ENCODE data around the gene ATRIP.
"Not testable (repeated sequence)": the region's sequence is repeated elsewhere in the genome, so short reads cannot be mapped to it uniquely, and the experiment has no call there.

ATRIP gene

DNA sequence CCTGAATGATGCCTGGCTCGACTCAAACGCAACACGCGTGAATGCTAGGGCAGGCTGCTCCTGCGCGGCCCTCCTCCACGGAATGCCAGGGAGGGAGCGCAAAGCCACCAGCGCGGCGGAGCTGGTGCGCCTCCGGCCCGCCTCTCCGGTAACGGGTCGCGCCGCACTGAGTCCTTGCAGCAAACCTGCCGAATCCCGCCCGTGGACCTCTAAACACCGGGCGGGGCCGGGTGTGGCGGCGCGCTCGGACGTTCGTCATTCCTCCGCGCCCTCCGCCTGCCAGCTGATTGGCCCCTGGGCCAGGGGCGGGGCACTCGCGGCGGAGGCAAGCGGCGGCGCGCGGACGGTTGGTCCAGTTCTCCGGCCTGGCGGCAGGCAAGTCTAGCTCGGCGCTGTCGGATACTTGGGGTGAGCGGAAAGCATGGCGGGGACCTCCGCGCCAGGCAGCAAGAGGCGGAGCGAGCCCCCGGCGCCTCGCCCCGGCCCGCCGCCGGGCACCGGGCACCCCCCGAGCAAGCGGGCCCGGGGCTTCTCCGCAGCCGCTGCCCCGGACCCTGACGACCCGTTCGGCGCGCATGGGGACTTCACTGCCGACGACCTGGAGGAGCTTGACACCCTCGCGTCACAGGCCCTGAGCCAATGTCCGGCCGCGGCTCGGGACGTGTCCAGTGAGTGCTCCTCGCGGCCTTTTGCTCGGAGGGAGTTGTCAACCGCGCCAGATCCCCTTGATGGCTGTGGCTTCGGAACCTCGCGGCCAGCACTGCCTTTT is at the start of gene ATRIP:
TSS of gene ATRIP (plus strand) at position 313 of the 769 bp plus-strand sequence. CDS start at position 422, 109 bp downstream.
- DNase-seq (ENCODE audit: low read depth), result peak; percentile 75

DNA sequence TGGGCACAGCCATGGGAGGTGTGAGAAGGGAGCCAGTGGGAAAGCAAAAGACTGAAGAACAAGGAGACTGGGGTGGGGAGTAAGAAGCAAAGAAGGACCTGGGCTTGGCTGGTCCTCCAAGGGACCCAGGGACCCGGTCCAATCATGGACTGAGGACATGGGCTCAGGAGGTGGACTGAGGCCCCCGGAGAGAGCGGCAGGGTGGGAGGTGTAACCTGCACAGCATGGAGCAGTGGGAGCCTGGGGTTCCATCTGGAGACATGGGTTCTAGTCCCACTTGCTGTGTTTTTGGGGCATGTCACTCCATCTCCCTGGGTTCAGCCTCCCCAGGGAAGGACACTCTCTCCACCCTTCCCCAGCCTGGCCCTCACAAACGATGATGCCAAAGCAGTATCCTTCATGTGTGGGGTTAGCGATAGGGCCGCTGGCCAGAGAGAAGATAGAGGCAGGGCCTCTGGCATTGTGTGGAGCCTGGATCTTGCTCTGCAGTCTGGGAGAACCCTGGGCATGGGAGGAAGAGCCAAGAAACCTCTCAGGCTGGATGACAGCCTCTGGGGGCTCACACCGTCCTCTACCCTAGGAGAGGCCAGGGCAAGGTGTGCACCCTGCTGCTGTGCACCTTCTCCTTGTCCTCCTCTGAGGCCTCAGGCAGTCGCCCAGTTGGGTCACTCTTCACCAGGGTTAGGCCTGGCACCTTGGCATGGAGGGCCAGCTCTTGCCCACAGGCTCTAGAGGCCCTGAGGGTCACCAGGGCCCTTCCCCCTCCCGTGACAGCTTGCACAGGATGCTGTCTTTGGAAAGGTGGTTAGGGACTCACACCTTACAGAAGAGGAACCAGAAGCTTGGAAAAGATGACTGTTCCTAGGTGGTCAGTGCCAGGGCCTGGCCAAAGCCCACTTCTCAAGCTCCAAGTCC is 48.5 kb upstream of the ATRIP start:
- no peak for DNase-seq (ENCODE audit: low read depth)

DNA sequence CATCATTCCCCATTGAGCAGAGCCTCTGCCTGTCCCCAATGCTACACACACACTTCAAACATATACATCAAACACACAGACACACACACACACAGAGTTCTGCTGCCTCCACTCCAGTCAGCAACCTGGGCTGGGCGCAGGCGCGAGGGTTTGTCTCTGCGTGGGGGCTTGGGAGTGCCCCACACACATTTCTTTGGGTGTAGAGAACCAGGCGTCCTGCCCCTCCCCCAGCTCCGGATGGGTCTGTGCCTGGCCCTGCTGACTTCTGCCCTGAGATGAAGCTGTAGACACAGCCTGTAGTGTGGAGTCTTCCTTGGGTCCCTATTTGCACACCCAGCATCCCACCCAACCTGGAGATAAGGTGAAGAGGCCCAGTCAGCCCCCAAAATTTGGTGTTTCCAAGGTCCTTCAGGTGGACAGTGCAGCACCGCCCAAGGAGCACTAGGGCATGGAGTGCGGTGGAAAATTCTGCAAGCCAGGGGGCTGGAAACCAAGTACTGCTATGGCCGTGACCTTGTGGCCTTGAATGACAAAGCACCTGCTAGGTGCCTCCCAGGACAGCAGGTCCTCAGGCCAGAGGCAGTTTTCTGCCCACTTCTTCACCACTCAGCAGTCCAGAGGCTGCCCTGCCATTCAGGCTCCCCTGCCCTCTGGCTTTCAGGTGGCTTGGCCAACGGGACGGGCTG is 47.7 kb upstream of the ATRIP start:
- DNase-seq (ENCODE audit: low read depth), result no peak

DNA sequence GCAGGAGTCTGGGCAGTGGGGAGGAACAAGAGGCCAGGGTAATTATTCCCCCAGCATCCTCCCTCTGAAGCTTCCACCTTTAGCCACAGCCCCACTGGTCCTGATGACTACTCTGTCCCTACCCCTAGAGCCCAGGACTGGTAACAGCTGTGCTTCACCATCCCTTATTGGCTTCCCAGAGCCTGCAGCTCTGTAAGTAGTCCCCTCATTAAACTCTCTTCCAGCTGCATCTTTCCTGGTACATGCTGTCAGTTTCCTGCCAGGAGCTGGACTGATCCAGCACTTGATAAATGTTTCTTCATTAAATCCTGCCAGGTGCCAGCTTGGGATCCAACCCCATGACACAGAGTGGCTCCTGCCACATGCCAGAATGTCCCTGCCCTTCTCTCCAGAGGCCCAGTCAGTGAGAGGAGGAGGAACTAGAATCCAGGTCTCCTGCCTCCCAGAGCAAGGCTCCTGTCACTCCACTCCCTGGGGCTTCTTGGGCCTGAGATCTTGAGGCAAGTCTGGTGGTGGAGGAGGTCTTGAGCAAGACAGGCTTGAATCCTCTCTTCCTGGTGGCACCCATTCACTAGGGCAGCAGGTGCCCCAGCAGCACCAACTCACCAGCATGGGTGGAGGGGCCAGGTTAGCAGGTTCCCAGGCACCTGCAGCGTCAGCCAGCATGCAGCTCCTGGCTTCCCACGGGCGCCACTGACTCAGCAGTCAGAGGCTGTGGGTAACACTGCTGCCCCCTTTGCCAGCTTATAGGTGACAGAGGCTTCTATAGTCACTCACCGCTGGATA is 47.0 kb upstream of the ATRIP start:
- DNase-seq (ENCODE audit: low read depth), result no peak

DNA sequence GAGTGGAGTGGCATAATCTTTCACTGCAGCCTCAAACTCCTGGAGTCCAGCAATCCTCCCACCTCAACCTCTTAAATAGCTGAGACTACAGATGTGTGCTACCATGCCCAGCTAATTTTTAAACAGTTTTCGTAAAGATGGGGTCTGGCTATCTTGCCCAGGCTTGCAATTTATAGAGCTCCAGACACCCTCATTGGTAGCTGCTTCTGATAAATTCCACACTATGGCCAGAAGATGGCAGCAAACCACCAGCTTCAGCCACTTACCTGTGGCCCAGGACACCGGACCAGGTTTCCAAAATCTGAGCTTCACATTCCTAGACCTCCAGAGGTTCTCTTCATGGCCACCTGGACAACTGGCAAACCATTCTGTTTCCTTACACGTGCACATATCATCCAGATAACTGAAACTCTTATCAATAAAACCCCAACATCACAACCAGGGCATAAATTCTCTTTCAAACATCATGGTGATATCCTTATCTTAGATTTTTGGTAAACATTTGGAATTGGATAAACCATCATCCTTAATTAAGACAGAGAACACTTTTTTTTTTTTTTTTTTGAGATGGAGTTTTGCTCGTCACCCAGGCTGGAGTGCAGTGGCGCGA is 45.6 kb upstream of the ATRIP start:
- peak; percentile 45 for DNase-seq (ENCODE audit: low read depth)

DNA sequence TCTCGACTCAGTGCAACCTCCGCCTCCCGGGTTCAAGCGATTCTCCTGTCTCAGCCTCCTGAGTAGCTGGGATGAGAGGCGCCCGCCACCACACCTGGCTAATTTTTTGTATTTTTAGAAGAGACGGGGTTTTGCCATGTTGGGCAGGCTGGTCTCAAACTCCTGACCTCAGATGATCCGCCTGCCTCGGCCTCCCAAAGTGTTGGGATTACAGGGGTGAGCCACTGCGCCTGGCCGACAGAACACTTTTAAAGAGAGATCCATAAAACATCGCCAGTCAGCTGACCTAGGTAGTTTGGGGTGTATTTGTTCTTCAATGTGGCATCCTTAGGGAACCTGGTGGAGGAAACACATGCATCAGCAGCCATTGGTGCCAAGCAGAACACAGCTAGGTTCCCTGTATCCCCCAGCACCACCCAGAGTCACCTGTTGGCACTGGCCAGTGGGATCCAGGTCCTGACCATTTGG is 45.1 kb upstream of the ATRIP start:
- DNase-seq (ENCODE audit: low read depth), result not testable (repeated sequence)

DNA sequence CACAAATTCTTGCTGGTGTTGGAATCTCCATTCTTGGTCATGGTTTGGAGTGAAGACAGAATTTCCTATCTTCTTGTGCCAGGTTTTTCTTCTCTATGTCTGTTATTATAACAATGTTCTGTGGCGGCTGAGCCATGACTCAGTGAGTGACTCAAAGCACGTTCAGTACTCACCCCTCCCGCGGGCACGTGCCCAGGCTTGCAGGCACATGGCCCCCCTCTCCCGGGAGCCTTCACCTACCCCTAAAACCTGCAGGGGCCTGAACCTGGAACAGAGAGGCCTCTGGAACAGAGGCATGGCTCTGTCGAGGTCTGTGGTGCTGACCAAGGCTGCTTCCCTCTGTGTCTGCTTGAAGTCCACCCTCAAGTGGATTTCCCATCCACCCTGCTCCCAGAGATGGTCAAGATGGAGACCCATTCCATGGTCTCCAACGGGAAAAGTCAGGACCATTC is 44.2 kb upstream of the ATRIP start:
- no peak for DNase-seq (ENCODE audit: low read depth)

DNA sequence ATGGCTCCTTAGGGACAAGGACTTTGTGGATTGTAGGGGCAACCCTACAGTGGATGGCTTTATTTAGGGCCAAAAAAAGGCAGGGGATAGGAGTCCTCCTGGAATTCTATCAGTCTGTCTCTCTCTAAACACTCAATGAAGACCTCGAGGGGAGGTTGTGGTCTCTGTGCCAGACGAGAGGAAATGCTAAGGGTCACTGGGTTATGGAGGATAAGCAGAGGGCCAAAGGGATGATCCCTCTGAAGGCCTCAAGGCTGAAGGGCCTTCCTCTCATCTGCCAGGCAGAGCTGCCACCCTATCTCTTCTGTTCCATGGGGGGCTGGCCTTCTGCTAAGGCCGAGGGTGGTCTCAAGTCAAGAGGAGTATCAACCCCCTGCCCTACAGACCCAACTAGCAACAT is 43.6 kb upstream of the ATRIP start:
- DNase-seq (ENCODE audit: low read depth), result no peak

DNA sequence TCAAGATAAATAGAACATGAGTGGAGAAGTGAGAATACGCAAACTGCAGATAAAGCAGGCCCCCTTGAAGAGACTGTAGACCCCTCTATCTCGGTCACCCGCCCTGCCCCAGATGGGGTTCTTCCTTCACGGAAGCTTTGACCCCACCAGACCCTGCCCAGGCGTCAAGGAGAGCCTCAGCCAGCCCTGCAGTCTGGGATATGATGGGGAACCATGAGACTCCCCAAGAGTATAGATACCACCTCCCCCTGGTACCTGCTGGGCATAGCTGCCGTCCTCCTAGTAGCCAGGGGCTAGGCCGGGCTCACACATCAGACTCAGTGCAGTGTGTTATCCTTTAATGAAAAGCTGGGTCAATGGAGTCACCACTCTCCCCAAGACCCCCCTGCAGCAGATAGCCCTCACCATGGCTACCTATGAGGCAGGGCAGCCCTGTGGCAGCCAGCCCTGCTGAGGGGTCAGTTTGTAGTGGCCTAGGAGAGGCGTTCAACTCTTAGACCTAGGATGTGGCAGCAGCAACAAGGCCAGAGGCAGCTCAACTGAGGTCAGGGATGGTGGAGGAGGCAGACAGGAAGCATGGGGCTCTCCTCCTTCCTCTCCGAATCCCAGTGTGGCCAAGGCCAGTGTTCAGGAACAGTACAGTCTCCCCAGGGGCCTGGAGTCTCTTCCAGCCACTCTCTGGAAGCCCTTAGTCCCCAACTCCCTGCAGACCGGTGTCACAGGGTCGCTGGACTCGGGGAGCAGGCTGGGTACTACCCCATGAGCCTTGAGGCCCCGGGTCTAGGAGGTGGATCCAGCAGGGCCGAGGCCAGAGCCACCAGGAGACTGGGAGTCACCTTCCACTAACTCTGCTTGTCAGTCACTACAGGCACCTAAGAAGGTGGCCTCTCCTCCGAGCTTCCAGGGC is 42.8 kb upstream of the ATRIP start:
- DNase-seq (ENCODE audit: low read depth), result no peak

DNA sequence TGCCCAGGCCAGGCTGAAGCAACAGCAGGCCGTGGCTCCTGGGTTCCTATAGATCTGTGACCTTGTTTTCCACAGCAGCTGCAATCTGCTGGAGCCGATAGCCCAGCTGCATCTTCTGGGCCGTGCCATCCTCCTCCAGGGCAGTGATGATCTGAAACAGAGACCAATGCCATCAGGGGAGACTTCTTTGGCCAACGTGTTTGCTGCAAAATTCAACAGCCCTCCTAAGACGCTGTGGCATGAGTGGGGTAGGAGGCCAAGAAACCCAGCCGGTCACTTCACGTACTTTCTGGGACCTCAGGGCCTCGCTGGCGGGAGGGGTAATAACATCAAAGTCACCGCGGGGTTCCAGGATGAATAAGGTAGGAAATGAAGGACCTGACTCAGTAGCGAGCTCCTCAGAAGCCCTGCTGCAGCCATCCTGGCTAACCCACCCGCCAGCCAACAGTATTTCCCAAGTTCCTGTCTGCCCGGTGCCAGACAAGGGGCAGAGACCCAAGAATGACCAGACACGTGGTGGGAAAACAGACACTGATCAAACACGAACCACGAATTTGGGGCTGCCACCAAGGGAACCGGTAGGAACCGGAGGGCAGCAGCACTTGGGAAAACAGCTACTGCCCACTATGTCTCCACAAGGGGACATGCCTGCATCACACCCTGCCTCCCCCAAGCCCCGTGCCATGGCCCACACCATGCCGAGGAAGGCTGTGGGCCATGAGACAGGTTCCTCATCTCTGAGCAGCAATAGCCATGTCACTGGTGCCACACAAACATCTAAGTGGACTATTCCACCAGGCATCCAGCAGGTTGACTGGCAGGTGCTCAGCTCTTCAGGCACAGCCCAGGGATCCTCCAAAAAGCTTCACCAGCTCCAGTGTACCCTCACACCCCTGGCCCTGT is 41.8 kb upstream of the ATRIP start:
- no peak for DNase-seq (ENCODE audit: low read depth)

DNA sequence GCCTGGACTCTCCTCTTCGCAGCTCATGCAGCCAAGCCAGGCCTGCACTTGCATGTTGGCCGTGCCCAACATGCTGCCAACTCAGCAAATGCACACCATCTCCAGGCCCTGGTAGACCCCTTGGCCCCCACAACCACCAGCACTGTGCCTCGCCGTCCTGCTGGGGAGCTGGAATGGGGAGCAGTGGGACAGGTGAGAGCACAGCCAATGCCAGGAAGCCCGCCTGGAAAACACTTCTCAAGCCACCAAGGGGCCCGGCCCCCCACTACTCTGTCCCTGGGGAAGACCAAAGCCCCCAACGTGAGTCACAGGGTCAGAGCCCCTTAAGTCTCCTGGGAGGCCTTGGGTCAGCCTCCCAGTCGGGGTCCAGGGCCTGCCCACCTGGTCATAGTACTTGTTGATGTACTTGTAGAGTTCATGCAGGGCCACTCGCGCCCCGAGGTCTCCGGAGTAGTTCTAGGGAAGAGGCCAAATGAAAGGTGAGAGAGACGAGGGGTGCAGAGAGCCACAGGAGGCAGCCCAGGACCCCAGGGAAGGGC is 41.1 kb upstream of the ATRIP start:
- DNase-seq (ENCODE audit: low read depth), result no peak

DNA sequence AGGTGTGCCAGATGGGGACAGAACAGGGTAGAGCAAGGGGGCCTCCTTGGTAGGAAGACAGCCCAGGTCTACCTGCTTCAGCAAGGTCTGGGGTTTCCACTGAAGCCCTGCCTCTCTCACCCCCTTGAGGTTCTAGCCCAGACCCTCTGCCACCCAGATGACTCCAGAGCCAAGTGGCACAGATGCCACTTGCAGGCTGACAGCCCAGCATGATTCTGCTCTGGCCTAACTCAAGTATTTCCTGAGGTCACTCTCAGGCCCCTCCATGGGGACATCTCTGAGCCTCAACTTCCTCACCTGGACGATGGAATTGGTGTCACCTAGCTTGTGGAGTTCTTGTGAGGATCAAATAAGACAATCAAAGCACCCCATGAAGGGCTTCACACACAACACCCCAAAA is 40.6 kb upstream of the ATRIP start:
- DNase-seq (ENCODE audit: low read depth), result no peak

DNA sequence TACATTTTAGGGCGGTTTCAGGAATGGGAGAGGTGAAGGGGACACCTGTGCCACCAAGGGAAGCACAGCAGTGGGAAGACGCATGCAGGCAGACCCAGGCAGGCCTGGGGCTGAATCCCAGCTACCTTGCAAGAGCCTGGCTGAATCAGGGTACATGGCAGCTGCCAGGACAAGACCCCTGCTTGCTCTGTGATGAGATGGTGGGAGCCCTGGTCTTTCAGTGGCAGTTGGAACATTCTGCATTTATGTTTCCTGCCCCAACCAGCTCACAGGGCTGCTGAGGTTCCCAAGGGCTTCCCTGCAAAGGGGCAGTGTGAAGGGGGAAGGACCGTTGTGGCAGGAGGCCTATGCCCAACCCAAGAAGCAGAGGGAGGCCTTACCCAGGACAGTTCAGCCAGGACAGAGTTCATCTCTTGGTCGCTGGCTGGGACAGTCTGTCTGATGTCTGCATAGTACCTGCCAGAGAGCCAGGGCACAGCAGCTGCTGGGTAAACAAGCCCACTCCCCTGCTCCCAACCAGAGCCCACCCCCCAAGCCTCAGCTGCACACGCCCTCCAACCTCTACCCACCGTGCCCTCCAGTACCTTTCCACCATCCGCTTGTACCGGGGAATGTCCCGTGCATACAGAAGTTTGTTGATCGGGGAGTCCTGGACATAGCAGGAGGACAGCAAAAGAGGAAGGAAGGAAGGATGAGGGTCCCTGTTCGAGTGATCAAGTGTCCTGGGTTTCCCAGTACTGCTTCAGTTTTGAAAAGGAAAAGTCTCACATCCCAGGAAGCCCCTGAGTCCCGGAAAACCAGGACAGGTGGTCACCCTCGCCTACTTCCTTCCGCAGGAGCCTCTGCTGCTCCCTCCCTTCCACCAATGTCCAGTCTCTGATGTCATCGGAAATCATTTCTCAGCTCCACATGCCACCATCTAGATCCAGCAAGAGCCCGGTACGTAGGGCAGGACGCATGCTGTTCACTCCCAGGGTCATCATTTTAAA is 39.8 kb upstream of the ATRIP start:
- no peak for DNase-seq (ENCODE audit: low read depth)

DNA sequence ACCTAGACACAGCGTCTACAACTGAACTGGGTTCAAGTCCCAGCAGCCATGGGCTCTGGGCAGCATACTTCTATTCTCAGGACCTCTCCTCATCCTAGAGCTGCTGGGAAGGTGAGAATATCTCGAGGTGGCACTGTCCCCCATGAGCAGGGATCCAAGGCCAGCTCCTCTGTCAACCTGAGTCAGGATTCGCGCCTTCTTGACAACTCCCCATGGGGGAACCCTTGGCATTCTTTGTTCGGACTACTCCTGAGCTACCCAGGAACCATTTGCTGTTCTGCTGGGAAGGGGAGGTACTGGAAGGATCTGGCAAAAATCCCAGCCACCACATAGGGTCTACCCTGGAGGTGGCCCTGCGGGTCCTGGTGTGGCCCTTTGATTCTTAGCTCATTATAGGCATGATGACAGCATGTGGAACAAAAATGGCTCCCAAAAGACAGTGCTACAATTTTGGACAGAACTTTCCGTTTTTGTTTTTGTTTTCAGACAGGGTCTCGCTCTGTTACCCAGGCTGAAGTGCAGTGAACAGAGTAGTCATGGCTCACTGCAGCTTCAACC is 38.9 kb upstream of the ATRIP start:
- DNase-seq (ENCODE audit: low read depth), result no peak

DNA sequence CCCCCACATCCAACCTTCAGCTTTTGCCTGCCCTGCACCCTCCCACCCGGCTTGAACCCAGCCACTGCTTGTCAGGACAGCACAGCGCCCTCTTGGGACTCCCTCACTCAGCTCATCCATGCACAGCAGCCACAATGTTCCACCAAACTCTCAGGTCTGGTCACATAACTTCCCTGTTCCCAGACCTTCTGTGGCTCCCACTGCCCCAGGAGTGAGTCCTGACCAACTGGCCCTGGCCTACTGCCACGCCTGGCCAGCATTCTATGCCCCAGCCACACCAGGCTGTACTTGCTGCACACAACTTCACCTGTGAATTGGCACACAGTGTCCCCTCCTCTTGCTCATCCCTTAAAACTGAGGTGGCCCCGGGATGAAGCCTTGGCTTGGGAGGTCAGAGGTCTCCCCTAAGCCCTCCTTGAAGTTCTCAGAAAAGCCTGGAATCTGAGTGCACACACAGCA is 37.7 kb upstream of the ATRIP start:
- no peak for DNase-seq (ENCODE audit: low read depth)

DNA sequence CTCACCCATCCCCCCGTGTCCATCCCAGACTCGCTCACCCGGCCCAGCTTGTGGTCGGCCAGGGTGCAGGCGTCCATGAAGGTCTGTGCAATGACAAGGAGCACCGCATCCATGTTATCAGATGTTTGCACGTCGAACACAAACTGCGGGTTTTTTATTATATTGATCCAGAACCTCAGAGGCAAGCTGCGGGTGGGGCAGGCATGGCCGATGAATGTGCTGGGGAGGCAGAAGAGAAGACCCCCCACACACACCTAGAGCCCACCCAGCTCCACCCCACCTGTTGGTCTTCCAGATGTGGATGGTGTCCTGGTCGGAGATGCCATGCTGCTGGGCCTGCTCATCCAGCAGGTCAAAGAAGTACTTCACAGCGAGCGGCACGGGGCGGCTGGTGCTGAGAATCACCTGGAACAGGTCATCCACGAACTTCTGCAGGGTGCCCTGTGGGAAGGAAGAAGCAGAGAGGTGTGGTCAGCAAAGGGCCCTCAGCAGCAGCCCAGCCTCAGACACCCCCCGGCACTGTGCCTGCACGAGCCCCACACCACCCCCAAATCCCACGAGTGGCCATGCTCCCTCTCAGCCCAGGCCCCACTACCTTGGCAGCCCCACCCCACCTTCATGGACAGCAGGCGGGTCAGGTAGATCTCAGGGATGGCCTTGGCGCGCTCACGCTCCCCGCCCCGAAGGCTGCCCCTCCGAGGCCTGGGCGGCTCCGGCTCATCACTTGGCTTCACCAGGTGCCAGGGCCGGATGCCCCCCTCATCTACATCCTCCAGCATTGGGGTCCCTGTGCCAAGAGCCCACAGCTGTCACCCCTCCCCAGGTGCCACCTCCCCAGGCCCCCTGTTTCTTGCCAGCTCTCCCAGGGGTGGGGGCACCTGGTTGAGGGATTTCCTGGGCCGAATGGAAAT is 37.0 kb upstream of the ATRIP start:
- DNase-seq (ENCODE audit: low read depth), result no peak
